Measurements from ENCODE around the gene SLC13A5.
"Not testable (repeated sequence)": the region's sequence is repeated elsewhere in the genome, so short reads cannot be mapped to it uniquely, and the experiment has no call there.

Gene SLC13A5

DNA sequence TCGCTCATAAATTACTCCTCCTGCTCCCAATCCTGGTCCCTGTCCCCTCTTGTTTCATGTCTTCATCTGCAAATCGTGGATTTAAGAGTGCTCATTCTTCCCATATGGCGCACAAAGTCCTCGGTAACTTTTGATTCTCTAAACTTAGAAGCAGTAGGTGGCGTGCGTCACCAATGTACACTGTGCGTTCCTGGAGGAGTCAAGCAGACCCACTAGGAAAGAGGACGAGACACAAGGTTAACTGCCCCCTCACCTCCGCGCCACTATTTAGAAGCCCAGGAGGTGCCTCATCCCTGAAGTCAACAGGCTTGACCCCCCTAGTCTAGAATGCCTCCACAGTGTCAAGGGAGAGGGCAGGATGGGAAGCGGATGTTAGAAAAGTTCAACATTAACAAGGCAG lies 2.9 kb downstream of the SLC13A5 start:
- DNase-seq = no peak

DNA sequence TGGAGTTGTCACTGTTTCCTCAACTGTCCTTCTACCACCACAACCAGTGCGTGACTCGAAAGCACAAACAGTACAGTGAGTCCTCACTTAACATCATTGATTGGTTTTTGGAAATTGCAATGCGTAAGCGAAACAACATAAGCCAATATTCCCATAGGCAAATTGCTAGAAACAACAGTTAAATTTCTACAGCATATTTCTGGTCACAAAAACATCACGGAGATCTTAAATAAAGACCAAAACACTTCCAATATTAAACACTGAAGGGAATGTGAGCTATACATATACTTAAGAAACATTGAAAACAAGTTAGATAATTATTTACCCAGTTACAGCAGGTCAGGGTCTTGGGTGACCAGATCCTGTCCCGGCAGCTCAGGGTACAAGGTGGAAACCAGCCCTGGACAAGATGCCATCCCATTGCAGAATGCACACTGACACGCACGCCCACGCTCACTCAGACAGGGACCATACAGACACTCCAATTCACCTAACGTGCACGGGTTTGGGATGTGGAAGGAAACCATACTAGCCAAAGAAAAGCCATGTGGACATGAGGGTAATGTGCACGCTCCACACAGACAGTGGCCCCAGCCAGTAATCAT lies 4.7 kb downstream of the SLC13A5 start:
- no peak for DNase-seq

DNA sequence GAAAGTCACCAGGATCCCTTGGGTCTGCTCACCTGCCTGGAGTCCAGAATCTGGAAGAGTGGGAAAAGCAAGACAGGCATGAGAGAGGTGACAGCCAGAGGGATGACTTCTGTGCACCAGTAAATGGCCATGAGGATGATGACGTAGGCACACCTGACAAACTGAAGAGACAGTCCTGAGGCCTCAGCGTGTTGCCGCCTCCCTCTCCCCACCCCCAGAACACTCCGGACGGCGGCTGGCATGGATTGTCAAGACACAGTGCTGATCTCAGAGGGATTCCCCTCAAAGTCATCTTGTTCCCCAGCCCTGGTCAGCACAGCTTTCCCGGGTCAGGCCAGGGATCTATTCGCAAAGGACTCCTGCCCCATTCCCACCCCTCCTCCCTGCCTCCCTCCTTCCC lies 6.2 kb downstream of the SLC13A5 start:
- DNase-seq = no peak

DNA sequence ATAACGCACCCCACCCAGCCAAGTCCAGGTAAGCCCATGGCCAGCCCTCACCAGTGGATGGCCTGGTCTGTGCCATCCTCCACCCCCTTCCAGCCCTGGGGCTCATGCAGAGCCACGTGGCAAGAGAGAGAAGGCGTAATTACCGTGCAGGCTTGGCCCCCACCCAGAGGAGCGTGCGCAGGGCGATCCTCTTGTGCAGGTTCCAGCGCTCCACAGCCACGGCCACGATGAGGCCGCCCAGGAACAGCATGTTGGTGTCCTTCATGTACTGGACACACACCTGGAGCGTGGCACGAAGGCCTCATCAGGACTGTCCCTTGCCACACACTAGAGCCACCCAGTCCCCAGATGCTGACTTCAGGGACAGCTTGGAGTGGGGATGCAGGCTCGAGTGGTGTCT lies 6.7 kb downstream of the SLC13A5 start:
- no peak for DNase-seq

DNA sequence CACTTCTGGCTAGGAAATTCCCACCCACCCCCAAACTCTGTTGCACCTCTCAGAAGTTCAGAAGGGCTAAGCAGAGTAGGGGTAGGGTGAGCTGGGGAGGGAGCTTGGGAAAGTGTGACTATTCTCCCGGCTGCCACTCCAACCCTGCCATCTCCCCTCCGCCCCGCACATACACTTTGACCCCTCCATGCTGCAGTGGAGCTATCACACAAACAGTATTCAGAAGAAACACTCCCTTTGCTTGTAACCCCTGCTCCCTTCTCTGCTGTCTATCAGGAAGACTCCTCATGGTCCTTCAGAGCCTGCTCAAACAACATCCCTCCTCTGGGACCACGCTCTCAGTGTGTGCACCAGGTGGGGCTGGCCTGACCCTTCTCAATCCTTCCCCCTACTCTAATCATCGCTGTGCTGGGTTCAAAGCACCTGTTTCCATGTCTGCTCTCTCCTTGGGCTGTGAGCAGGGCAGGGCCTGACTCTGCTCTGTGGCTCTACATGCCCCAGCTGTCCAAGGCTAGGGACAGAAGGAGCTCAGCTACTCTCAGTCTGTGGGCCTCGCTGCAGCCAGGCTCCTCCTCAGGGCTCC lies 8.6 kb downstream of the SLC13A5 start:
- no peak for DNase-seq

DNA sequence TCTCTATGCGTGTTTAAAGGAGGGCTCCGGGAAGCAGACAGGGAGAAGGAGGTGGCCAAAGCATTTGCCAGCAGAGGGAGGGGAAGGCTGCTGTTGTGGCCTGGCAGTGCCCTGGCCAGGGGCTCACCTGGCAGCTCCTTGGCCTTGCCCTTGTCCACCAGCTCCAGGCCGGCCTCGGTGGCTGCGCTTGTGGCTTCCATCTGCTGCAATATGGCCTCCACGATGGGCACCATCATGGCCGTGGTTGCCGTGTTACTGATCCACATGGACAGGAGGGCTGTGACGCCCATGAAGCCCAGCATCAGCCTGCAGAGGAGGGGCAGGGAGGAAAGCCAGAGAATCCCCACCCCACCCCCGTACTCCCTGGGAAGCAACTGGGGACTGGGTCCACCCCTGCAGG lies 9.4 kb downstream of the SLC13A5 start:
- DNase-seq = no peak

DNA sequence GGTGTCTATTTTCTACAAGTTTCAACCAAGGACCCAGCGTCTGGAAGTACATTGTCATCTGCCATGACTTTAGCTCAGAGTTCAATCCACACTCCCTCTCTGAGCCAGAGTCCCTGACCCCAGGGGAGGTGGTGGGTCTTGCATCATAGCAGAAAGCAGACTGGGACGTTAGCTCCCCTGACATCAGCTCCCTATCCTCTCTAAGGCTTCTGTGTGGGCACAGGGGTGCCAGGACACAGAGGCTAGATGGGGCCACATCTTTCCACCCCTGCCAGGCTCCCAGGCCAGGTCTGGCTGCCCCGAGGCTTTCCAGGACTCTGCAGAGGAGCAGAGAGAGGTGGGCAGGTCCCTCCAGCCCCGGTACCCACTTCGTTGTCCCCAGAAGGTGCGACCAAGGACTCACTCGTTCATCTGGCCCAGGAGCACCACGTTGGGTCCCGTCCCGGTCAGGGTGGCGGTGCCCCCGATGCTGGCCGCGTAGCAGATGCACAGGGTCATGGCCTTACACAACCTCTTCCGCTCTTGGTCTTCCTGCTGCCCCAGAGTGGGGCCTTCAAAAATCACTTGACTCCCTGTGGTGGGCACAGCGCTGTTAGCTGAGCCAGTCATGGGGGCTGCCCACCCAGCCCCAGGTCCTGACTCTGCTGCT lies 10.5 kb downstream of the SLC13A5 start:
- DNase-seq = no peak

DNA sequence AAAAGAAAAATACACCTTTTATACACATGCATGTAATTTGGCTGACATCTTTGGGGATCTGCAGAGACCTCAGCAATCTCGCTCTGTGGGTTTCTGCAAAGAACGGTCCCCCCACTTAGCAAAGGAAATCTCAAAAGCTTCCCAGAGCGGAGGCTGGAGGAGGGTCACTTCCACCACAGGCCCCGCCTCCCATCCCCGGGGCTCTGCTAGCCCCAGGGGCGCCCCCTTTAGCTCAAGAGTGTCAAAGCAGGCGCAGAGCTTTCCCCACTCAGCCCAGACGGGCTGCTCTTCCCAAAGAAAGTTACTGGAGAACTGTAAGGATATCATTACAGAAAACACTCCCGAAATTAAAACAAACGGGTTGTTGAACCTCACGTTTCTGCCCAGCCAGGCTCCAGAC lies 11.4 kb downstream of the SLC13A5 start:
- DNase-seq = no peak

DNA sequence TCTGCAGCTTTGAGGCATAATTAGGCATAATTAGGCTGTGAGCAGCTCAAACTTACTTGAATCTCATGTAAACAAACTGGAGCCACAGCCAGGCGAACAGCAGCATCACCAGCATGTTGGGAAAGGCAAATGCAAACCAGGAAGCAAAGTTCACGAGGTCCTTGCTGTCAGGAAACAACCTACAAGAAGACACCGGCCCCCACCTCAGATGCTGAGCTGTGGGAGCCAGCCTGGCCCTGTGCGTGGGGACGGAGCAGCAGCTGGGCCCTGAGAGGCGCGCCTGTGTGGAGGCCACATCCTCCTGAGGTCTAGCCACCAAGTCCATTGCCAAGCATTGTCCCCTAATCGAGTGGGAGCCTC lies 12.2 kb downstream of the SLC13A5 start:
- DNase-seq = no peak

DNA sequence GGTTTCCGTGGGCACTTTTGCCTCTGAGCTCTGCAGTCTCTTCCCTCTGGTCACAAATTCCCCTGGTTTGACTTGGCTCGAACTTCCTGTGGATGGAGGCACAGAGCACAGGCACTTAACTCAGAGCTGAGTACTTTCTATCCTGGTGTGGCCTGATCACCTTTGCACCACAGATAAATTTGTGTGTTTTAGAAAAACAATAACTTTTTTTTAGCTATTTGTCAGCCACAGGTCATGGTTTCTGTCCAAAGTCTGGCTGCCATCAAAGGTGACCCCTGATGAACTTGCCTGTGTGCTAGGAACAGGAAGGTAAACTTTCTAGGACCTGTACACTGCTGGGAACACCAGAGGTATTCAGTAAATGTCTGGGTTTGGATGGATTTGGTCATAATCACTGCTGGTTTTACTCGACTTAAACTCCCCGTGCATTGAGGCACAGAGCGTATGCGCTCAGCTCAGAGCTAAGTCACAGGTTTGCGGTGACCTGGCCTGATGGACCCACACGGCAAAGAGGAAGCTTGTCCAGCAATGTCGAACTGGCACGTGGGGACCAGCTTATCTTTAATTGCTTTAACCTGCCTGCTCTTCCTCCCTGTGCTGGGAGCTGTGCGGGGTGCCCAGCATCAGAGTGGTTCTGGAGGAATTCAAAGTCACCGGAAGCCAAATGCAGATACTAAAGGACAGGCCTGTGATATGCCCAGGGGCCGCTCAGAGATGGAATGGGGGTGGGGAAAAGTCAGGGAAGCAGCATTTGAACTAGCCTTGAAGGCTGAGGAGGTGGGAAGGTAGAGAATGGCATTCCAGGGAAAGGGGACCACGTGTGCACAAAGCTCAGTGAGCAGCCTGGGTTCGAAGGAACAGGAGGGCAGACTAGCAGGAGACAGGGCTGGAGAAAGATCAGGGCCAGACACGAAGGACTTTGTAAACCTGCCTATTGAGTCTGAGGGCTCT lies 12.9 kb downstream of the SLC13A5 start:
- no peak for DNase-seq

DNA sequence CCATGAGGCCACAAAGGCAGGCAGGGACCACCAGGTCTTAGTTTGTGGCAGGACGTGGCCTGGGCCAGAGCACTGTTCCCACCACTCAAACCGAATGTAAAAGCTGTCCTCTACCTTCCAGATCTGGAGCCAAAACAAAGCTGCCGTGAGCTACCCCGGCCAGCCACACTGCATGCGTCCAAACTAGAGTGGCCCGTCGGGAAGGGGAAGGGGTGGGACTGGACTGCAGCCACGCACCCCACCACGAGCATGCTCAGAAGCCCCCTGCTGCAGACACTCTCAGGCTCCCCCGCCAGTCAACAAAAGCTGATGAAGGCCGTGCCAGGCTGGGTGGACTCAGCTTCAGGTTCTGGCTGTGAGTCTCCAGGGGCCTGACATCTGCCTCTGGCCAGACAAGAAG lies 15.2 kb downstream of the SLC13A5 start:
- no peak for DNase-seq

DNA sequence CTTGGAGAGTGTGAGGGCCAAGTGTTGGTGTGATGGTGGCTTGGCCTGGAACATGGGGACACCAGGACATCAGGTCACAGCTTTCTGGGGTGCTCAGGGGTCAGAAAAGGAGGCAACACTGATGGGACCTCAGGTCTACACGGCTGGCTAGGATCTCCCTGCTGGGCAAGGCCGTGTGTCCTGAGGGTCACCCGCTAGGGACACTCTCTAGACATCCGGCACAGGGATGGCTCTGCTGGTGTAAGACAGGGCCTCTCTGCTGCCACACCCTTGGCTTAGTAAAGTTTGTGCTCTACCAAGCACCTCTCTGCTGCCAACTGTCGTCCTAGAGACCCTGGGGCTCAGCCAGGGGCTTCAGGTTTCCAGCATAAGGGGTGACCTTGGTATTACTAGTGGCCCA lies 16.3 kb downstream of the SLC13A5 start:
- no peak for DNase-seq

DNA sequence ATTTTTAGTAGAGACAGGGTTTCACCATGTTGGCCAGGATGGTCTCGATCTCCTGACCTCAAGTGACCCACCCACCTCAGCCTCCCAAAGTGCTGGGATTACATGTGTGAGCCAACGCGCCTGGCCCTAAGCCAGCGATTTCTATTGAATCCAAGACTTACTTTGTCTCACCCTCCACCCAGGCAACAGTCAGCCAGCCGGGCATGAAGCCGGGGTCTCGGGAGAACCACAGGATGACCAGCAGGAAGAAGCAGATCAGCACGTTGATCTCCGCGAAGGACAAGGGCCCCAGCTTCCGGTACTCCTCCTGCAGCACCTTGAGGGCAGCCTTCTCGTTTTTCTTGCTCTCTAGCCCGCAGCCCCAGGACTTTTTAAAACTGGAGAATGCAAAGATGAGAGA lies 17.6 kb downstream of the SLC13A5 start:
- DNase-seq = no peak

DNA sequence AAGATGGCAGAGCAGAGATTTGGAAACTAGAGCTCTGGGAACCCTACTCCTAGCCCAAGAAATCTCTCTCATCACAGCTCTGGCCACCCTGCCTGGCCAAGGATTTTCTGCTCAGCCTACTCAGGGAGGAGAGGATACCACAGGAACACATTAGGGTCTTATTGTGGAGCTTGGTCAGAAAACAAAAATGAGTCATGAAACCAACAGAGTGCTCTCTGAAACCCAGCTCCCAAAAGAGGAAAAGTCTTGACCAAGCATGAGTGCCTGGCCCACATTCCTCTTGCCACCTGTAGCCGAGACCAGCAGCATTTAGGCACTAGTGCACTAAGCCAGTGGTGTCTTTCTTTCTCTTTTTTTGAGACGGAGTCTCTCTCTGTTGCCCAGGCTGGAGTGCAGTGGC lies 18.1 kb downstream of the SLC13A5 start:
- DNase-seq = no peak

DNA sequence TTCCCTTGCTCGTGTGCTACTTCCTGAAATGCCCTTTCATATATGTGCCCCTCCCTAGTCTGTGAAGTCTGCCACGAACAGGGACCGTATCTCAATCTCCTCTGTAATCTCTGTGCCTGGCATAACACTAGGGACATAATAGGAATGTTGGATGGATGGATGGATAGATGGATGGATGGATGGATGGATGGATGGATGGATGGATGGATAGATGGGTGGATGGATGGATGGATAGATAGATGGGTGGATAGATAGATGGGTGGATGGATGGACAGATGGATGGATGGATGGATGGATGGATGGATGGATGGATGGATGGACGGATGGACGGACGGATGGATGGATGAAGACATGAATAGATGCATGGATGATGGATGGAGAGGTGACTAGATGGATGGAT lies 21.2 kb downstream of the SLC13A5 start:
- DNase-seq = not testable (repeated sequence)

DNA sequence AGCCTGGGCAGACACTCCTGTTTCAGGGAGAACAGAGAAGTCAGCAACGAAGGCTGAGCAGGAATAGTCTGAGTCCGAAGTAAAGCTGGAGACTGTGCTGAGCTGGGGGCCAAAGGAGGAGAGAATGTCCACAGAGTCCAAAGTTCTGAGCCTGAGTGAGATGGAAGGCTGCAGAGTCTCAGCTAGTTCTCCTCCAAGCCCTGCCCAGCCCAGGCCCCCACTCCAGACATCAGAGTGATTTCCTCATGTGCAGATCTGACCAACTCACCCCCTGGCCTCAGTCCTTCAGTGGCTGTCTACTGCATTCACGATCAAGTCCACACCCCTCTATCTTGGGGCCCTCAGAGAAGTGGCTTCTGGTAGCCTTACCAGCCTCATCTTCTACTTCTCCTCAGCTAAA lies 21.6 kb downstream of the SLC13A5 start:
- no peak for DNase-seq

DNA sequence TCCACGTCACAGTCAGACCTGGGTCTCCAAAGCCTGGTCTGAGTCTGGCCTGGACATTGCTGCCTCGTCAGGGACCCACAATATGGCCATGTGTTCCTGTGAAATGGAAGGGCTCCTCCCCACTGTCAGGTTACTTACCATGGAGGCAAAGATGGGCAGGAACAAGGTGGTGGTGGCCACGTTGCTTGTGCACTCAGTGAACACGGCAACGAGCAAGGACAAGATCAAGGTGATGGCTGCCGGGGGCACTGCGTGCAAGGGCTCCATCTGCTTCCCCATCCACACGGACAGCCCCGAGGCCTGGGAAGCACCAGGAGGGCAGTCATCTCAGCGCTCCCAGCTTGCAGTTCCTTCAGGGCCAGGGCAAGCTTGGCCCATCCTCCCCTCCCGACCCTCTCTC lies 22.5 kb downstream of the SLC13A5 start:
- no peak for DNase-seq

DNA sequence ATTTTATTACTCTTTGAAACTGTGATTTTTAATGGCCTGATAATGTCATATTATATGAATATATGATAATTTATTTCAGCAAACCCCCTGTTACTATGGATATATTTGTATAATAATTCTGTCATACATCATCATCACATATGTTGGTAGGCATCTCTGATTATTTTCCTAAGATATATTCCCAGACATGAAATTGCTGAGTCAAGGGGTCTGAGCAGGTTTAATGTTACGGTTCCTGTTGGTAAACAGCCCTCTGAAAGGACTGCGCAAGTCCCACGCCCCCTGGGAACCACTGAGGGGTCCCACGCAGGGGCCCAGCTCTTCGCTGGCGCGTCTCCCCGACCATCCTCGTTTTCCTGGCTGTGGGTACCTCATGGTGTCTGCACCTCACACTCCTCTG lies 24.2 kb downstream of the SLC13A5 start:
- DNase-seq = no peak

DNA sequence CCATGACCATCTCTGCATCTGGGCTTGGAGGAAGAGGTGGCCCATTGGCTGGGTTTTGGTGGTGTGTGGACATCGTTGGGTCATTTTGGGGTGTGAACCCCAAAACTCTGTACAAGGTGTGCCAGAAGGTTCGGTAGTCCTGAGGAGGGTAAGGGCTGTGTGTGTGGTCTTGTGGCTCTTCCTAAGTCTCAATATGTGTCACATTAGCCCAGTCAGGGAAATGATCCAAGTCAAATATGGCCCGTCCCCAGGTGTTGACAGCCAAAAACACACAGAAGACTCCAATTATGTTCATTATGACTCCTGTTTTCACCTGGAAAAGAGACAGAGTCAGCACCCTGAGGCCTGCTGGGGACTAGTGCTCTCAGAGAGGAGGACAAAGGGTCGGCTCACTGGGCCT lies 27.1 kb downstream of the SLC13A5 start:
- no peak for DNase-seq

DNA sequence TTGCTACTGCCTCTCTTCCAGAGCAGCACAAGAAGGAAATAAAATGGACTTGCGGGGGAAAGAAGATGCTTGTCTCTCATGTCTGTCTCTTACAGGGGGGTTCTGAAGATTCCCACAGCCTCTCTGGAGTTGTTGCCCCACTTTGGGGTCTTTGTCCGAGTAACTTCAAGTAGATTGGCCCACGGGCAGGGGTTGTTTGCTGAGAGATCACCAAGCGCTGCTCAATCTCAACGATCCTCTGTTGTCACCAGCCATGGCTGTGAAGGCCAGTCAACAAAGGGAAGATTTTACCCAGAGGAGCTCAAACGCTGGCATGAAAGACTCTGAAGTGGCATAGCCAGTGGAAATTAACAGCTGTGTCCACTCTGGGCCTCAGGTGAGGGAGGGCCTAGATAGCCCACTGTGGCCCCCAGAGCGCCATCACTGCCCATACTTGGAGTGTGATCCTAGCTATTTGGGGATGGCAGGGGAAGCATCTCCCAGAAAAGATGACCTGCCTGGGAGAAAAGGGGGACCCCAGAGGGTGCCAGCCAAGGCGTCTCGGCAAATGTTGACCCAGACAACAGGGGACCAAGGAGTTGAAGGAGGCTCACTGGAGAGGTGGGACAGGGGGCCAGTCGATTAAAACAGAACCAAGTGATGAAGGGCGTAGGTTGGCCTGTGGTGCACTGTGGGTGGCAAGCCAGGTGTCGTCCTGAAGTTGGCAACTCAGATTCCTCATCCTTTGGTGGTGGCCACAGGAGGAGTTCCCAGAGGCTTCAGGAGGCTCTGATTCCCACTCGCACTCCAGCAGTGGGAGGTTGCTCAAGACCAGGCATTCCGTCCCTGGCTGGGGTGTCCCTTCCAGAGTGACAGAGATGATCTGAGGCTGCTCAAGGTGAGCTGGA lies 28.0 kb downstream of the SLC13A5 start:
- no peak for DNase-seq

DNA sequence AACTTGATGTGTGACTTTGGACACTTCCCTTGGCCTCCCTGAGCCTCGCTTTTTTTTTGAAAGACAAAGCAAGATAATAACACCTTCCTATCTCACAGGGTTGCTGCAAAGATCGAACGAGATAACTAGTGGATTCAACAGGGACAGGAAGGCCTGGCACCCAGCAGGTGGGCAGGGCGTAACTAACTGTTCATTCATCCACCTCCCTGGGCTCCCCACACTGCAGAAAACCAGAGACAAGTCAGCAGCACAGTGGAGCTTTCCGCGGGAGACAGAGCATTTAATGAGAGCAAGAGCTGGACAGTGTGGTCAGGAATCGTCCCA lies 28.7 kb downstream of the SLC13A5 start:
- no peak for DNase-seq

DNA sequence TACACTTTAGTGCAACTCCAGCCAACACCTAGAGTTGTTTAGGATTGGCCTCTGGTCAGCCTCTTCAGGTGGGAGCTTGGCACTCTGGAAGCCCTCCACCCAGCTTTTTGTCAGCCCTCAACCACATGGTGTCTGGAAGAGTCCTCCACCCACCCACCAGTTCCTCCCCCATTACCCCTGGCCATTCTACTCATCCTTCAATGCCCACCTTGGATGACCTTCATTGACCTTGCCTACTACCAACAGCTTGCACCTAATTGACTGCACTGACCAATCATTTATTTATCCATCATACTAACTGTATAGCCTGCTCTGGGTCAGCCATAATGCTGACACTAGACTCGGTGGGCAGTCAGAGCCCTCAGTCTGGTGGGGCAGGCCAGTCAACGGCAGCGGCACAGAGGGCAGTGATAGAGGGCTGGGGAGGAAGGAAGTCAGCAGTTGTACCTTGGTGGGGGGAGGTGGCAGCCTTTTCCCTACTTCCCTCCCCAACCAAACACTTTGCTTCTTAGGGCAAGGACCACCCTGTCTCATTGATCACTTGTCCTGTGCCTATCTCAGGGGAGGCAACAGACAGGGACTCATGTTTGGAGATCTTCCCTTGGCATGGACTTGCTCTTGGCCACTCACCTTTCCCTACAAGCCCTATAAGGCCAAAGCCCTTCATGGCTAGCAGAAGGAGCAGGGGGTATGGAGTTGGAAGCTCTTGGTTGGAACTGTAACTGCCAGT lies 29.3 kb downstream of the SLC13A5 start:
- DNase-seq = no peak
